ENCODE data around the gene DSCAML1. TPM values are rescaled to one million over a fixed set of nuclear protein-coding genes. Genes with fewer than 3 reads are reported as not detected.

The DSCAML1 gene
- total RNA-seq, 2 donors from 2014 or later = 0.21 to 0.92 TPM

- peaks cover 6% of the 10 kb centered on the region for H3K4me1 Mint-ChIP-seq
- H3K27me3 Mint-ChIP-seq = peaks cover 56% of the 10 kb centered on the region
- no peaks in the 10 kb centered on the region for H3K9me3 ChIP-seq (ENCODE audit: control insufficient read depth, low read length, poor library complexity, severe bottlenecking)
- H3K36me3 Mint-ChIP-seq (ENCODE audit: low read depth) = no peaks in the 10 kb centered on the region
- no peak overlapping the region for H3K4me3 Mint-ChIP-seq
- ATAC-seq = no peak
- no peak overlapping the region for H3K27ac Mint-ChIP-seq
- no peak for DNase-seq
Observed at GRCh38 chr11:117646411-117646810, 150.6 kb downstream of the DSCAML1 start.

DNA sequence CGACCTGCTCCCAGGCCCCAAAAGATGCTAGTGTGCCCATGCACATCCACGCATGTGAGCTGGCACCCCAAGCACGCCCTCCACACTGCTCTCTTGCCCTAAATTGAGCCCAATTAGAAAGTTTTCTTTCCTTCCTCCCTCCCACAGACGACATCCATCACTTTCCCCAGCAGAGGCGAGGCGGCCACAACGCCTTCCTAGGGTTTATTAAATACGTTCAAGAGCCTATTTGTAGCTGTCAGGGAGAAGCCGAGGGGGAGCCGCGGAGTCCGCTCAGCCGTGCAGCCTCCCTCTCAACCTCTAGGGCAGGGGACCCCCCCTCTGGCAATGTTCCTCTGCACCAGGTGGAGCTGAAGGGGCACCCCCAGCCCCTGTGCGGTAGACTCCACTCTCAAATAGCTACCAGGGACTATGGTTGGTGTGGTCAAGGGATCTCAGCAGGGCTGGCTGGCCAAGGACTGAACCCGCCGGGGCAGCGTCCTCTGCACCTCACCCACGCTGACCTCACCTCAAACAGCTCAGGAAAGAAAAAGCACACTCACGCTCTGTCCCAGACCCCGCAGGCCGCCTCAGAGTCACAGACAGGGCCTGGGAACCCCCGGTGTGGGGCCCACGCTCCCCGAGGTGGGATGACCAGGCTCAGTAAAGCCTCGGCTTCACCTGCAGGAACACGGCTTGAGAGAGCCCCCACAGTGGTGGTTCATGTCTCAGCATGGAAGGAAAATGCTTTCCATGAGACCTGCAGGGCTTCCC lies 152.4 kb downstream of the DSCAML1 start:
- H3K4me3 Mint-ChIP-seq = no peak overlapping the region
- H3K4me1 Mint-ChIP-seq = peaks cover 6% of the 10 kb centered on the region
- no peak overlapping the region for H3K27ac Mint-ChIP-seq
- no peaks in the 10 kb centered on the region for H3K36me3 Mint-ChIP-seq (ENCODE audit: low read depth)
- H3K9me3 ChIP-seq (ENCODE audit: control insufficient read depth, low read length, poor library complexity, severe bottlenecking) = no peaks in the 10 kb centered on the region
- ATAC-seq = no peak
- H3K27me3 Mint-ChIP-seq = peaks cover 67% of the 10 kb centered on the region
- no peak for DNase-seq

DNA sequence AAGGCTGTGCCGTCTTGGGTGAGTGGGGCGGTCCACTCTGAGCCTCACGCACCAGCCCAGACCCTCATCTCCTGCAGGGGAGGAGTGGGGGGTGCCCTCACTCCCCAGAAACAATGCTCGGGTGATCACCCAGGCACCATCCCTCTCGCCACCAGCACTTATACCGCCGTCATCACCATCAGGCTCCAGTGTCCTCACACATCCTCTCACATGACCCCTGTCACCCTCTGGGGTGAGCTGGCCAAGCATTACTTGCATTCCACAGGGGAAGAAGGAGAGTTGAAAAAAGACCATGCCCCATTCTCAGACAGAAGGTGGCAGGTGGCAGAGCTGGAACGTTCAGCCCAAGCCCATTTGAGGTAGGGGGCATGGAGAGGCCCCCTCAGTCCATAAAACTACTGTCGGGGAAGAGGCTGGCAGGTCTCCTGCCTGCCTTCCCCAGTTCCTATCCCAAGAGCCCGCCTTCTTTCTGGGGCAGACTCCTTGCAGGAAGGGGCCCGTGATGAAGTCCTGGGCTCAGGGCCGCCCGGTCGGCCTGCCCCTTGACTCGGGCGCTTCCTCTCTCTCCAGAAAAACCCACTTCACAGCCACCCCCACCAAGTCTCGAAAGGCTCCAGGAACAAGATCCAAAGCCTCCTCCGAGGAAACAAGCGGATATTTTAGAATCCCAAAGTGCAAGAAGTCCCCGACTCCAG lies 153.3 kb downstream of the DSCAML1 start:
- DNase-seq (no peak), ATAC-seq (no peak)
- peaks cover 3% of the 10 kb centered on the region for H3K4me1 Mint-ChIP-seq
- no peak overlapping the region for H3K4me3 Mint-ChIP-seq
- no peak overlapping the region for H3K27ac Mint-ChIP-seq
- H3K27me3 Mint-ChIP-seq = peaks cover 64% of the 10 kb centered on the region
- H3K9me3 ChIP-seq (ENCODE audit: control insufficient read depth, low read length, poor library complexity, severe bottlenecking) = no peaks in the 10 kb centered on the region
- H3K36me3 Mint-ChIP-seq (ENCODE audit: low read depth) = no peaks in the 10 kb centered on the region

DNA sequence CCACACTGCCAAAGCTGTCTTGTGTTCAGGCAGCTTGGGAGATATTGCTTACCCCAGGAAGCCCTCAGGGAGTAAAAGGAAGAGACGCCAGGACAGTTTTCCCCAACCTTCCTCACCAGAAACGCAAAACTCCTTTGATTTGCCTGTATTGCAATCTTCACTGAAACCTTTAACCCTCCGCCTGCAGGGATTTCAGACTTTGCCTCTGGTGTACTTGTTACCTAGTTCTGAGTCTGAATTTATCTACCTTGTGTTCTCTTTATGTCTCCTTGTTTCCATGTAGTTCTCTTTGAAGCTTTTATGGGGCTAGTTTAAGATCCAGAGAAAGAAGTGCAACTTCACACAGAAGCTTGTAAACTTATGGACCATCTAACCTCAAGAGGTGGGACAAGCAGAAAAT lies 154.2 kb downstream of the DSCAML1 start:
- H3K9me3 ChIP-seq (ENCODE audit: control insufficient read depth, low read length, poor library complexity, severe bottlenecking) = no peaks in the 10 kb centered on the region
- Mint-ChIP-seq H3K4me1 (peaks cover 3% of the 10 kb centered on the region), H3K27me3 (peaks cover 64% of the 10 kb centered on the region), H3K27ac (no peak overlapping the region), H3K36me3 (ENCODE audit: low read depth) (no peaks in the 10 kb centered on the region), H3K4me3 (no peak overlapping the region)
- DNase-seq (no peak), ATAC-seq (no peak)

- H3K9me3 ChIP-seq (ENCODE audit: control insufficient read depth, low read length, poor library complexity, severe bottlenecking) = no peaks in the 10 kb centered on the region
- ATAC-seq (no peak), DNase-seq (no peak)
- no peak overlapping the region for H3K27ac Mint-ChIP-seq
- peaks cover 63% of the 10 kb centered on the region for H3K27me3 Mint-ChIP-seq
- peaks cover 1% of the 10 kb centered on the region for H3K4me1 Mint-ChIP-seq
- no peak overlapping the region for H3K4me3 Mint-ChIP-seq
- no peaks in the 10 kb centered on the region for H3K36me3 Mint-ChIP-seq (ENCODE audit: low read depth)
Observed at GRCh38 chr11:117642396-117642795, 154.6 kb downstream of the DSCAML1 start.

GRCh38 chr11:117641008-117641915 lies 155.8 kb downstream of the DSCAML1 start:
- no peaks in the 10 kb centered on the region for H3K36me3 Mint-ChIP-seq (ENCODE audit: low read depth)
- peaks cover 53% of the 10 kb centered on the region for H3K27me3 Mint-ChIP-seq
- no peak for ATAC-seq

DNA sequence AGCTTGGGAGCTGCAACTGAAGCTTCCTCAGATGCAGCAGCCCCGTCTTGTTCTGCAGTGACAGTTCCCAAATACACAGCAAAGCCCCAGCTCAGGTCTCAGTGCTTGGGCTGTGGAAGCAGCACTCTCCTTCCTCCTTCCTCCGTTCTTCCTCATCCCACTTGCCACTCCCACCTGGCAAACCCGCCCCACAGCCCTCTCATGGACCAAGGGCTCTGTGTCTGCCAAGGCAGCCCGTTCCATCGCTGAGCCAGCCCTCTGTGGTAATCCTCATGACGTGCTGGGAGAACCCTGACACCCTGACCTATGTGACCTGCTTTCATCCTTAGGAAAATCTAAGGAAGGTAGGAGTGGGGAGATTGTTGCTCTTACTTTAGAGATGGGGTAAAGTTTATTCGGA lies 157.0 kb downstream of the DSCAML1 start:
- DNase-seq (no peak), ATAC-seq (no peak)
- no peak overlapping the region for H3K4me3 Mint-ChIP-seq
- H3K27ac Mint-ChIP-seq = no peak overlapping the region
- peaks cover 59% of the 10 kb centered on the region for H3K27me3 Mint-ChIP-seq
- H3K36me3 Mint-ChIP-seq (ENCODE audit: low read depth) = no peaks in the 10 kb centered on the region
- H3K4me1 Mint-ChIP-seq = peaks cover 3% of the 10 kb centered on the region
- H3K9me3 ChIP-seq (ENCODE audit: control insufficient read depth, low read length, poor library complexity, severe bottlenecking) = no peaks in the 10 kb centered on the region

More at GRCh38 chr11:117641008-117641915, 155.8 kb downstream of the DSCAML1 start:
- DNase-seq = no peak
- no peak overlapping the region for H3K4me3 Mint-ChIP-seq
- no peak overlapping the region for H3K27ac Mint-ChIP-seq
- no peaks in the 10 kb centered on the region for H3K9me3 ChIP-seq (ENCODE audit: control insufficient read depth, low read length, poor library complexity, severe bottlenecking)
- no peaks in the 10 kb centered on the region for H3K4me1 Mint-ChIP-seq

DNA sequence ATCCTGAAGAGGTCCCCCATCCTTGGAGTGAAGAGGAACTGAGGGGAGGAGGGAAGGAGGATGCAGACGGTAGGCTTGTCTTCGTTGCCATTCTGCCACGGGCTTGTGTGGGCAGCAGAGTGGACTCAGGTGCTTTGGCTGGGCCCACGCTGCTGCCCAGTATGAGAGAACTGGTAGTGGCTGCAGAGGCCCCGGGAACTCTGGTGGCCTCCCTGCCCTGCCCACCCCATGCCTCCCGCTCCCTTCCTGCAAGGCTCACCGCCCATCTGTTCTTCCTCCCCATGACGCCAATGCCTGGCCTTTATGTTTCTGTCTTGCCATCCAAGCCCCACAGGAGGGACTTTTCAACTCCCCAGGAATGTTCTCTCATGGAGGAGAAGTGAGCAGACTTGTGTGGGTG lies 157.4 kb downstream of the DSCAML1 start:
- H3K9me3 ChIP-seq (ENCODE audit: control insufficient read depth, low read length, poor library complexity, severe bottlenecking) = no peaks in the 10 kb centered on the region
- DNase-seq (no peak), ATAC-seq (no peak)
- no peak overlapping the region for H3K4me3 Mint-ChIP-seq
- peaks cover 3% of the 10 kb centered on the region for H3K4me1 Mint-ChIP-seq
- no peak overlapping the region for H3K27ac Mint-ChIP-seq
- no peaks in the 10 kb centered on the region for H3K36me3 Mint-ChIP-seq (ENCODE audit: low read depth)
- H3K27me3 Mint-ChIP-seq = peaks cover 56% of the 10 kb centered on the region

DNA sequence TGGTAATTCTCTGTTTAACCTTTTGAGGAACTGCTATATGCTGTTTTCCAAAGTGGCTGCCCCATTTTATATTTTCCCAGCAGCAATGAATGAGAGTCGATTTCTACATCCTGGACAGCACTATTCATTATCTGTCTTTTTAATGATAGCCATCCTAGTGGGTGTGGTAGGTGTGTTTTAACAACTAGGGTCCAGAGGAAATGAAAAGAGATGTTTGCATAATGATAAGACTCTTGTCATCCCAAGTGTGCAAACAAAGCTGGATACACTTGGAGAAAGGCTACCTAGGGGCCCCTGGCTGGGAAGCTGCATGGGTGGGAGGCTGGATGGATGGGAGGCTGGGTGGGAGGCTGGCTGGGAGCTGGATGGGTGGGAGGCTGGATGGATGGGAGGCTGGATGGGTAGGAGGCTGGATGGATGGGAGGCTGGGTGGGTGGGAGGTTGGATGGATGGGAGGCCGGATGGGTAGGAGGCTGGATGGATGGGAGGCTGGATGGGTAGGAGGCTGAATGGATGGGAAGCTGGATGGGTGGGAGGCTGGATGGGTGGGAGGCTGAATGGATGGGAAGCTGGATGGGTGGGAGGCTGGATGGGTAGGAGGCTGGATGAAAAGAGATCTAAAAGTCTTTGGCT lies 158.0 kb downstream of the DSCAML1 start:
- Mint-ChIP-seq H3K4me1 (peaks cover 3% of the 10 kb centered on the region), H3K4me3 (no peak overlapping the region), H3K27me3 (peaks cover 50% of the 10 kb centered on the region), H3K36me3 (ENCODE audit: low read depth) (no peaks in the 10 kb centered on the region), H3K27ac (no peak overlapping the region)
- ATAC-seq (no peak), DNase-seq (no peak)
- no peaks in the 10 kb centered on the region for H3K9me3 ChIP-seq (ENCODE audit: control insufficient read depth, low read length, poor library complexity, severe bottlenecking)

DNA sequence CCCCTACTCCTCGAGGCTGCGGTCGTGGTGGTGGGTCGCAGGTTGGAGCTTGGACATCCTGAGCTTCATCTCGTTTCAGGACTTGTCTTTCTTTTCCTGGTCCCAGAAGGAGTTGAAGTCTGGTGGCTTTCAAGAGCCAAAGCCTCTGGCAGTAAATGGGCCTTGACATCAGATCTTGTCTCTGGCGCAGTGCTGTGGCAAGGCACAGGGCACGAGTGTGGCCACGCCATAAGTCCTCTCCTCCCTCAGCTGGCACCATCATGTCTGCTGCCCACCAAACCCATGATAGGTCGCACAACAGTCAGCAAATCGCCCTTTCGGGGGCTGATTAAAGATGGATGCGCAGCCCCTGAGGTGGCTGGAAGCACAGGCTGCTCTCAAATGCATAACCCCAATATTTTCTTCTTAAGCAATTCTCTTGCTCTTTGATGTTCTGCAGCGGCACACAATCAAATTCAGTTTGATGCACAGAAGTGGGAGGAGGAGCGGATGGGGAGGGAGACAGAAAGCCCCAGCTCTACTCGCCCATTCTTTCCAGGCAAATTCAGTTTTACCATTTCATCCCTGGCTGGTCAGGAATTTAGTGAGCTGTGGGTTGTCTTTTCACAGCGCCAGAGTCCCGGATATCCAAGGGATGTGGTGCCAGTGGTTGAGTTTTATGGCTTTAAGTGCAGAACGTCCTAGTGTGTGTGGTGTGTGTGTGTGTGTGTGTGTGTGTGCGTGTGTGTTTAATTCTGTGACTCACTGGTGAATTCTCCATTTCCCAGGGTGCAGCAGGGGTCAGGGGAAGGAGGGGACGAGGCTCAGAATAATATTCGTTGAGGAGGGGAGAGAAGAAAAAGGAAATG lies 162.0 kb downstream of the DSCAML1 start:
- Mint-ChIP-seq H3K27ac (no peak overlapping the region), H3K27me3 (peaks cover 10% of the 10 kb centered on the region), H3K4me3 (no peak overlapping the region), H3K4me1 (peaks cover 3% of the 10 kb centered on the region), H3K36me3 (ENCODE audit: low read depth) (no peaks in the 10 kb centered on the region)
- DNase-seq (no peak), ATAC-seq (no peak)
- H3K9me3 ChIP-seq (ENCODE audit: control insufficient read depth, low read length, poor library complexity, severe bottlenecking) = no peaks in the 10 kb centered on the region

- no peaks in the 10 kb centered on the region for H3K9me3 ChIP-seq (ENCODE audit: control insufficient read depth, low read length, poor library complexity, severe bottlenecking)
- H3K4me1 Mint-ChIP-seq = peaks cover 3% of the 10 kb centered on the region
- DNase-seq (no peak), ATAC-seq (no peak)
- H3K27ac Mint-ChIP-seq = no peak overlapping the region
- H3K27me3 Mint-ChIP-seq = peaks cover 9% of the 10 kb centered on the region
- H3K4me3 Mint-ChIP-seq = no peak overlapping the region
- H3K36me3 Mint-ChIP-seq (ENCODE audit: low read depth) = no peaks in the 10 kb centered on the region
Observed at GRCh38 chr11:117633976-117634755, 162.8 kb downstream of the DSCAML1 start.

All from T-helper 17 cell (primary cell).